GM18909 (cell line): ENCODE results near the gene U2AF2.

Source experiments
- ATAC-seq: cut with Tn5 transposase; IDR thresholded peaks from one replicate; pipeline ENCODE4 v1.9.1; 2021; ENCODE audit warnings: mild to moderate bottlenecking; ENCODE audit not compliant: unreplicated experiment, poor library complexity

Gene U2AF2

GRCh38 chr19:55654323-55654867 is 440 bp upstream of the U2AF2 start:
- ATAC-seq, result peak; percentile 62

GRCh38 chr19:55655648-55656040 is 809 bp downstream of the U2AF2 start:
- ATAC-seq, result no peak

GRCh38 chr19:55656552-55656951 is 1.7 kb downstream of the U2AF2 start:
- no peak for ATAC-seq

- ATAC-seq, result no peak
These were observed 2.3 kb downstream of the U2AF2 start for GRCh38 chr19:55656988-55657747.

GRCh38 chr19:55658846-55659459 is 4.1 kb downstream of the U2AF2 start:
- no peak for ATAC-seq

GRCh38 chr19:55659822-55660221 is 5.0 kb downstream of the U2AF2 start:
- no peak for ATAC-seq

GRCh38 chr19:55660404-55660803 is 5.6 kb downstream of the U2AF2 start:
- no peak for ATAC-seq

GRCh38 chr19:55660991-55661390 is 6.2 kb downstream of the U2AF2 start:
- ATAC-seq, result no peak

GRCh38 chr19:55661826-55662225 is 7.0 kb downstream of the U2AF2 start:
- no peak for ATAC-seq

GRCh38 chr19:55663846-55664536 is 9.2 kb downstream of the U2AF2 start:
- no peak for ATAC-seq

GRCh38 chr19:55666343-55667005 is 11.6 kb downstream of the U2AF2 start:
- ATAC-seq, result no peak

GRCh38 chr19:55667006-55667381 is 12.2 kb downstream of the U2AF2 start:
- ATAC-seq, result no peak

GRCh38 chr19:55667511-55667910 is 12.7 kb downstream of the U2AF2 start:
- ATAC-seq, result no peak

GRCh38 chr19:55667958-55668357 is 13.1 kb downstream of the U2AF2 start:
- ATAC-seq, result no peak

- no peak for ATAC-seq
These were observed 13.9 kb downstream of the U2AF2 start for GRCh38 chr19:55668603-55669348.

- ATAC-seq, result no peak
These were observed 14.8 kb downstream of the U2AF2 start for GRCh38 chr19:55669418-55670279.

GRCh38 chr19:55670280-55671053 is 15.6 kb downstream of the U2AF2 start:
- ATAC-seq, result no peak

GRCh38 chr19:55671054-55671378 is 16.2 kb downstream of the U2AF2 start:
- no peak for ATAC-seq
